Tongue (tissue), 2 donors: ENCODE measurements around the gene NDST3. TPM values are rescaled to one million over a fixed set of nuclear protein-coding genes. Genes with fewer than 3 reads are reported as not detected.
"Not testable (repeated sequence)": the region's sequence is repeated elsewhere in the genome, so short reads cannot be mapped to it uniquely, and the experiment has no call there.

Experiments
- DNase-seq: peaks from one replicate; pipeline ENCODE4 v3.0.0-alpha.2; 2015
- total RNA-seq: library from RNA; depleted of rRNA; stranded (reverse); fragments of >200 nt; gene quantifications from one replicate; pipeline ENCODE4 v1.2.3, GENCODE V29; 2014

NDST3 gene
- total RNA-seq, 1 donor from 2014 or later: not detected

- no peak for DNase-seq
Observed at GRCh38 chr4:118180776-118181175, 146.5 kb downstream of the NDST3 start.

- DNase-seq: no peak
Observed at GRCh38 chr4:118190903-118191302, 156.6 kb downstream of the NDST3 start.

DNA sequence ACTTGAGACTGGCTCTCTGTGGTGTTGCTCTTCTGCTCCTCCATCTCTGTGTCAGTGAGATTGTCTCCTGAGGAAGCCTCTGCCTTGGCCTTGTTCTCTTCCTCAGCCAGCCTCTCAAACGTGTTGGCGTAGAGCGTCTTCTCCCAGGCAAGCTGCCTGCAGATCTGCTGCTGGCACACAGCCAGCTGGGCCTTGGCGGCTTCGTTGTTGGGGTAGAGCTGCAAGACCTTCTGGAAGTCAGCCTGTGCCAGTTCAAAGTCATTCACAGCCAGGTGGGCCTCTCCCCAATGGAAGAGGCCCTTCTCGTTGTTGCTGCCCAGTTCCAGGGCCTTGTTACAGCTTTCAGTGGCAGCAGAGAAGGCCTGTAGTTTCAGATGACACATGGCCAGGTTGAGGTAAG, 159.1 kb downstream of the NDST3 start:
- DNase-seq: no peak

- DNase-seq: no peak
Observed at GRCh38 chr4:118206627-118207026, 172.3 kb downstream of the NDST3 start.

DNA sequence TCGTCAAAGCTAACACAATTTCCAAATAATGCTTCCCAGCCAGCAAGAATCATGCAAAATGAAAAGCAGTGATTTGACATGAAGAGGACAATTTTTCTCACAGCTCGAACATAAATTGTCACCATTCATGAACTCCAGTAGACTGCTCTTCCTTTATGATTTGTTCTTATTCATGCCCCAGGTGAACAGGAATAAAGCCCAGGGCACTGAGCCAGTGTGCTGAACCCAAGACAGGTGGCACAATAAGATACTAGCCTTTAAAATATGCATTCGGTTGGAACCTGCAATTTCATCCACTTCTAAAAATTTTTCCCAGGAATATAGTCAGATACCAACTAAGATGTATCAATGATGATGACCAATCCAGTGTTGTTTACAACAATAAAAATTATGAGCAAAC, 178.8 kb downstream of the NDST3 start:
- DNase-seq: no peak

- DNase-seq: no peak
Observed at GRCh38 chr4:118215826-118216225, 181.5 kb downstream of the NDST3 start.

- no peak for DNase-seq
Observed at GRCh38 chr4:118221227-118221800, 187.0 kb downstream of the NDST3 start.

DNA sequence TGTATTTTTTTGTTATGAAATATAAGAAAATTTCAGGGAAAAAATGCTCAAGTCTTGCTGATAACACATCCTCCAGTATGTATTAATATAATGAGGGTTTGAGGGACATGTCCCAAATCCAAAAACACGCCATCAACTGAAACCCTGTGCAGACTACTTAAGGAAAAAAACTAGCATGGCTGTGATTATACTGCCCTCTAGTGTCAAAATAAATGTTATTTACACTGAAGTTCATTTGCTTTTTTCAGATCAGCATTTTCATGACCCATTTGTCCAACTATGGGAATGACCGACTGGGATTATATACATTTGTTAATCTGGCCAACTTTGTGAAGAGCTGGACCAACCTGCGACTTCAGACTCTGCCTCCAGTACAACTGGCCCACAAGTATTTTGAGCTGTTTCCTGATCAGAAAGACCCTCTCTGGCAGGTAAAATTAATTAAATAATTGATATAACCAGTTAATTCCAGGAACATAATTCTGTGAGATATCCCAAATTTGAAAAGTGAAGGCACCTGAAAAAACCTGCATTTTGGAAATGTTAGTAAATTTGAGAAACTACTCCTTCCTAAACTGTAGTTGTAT, 190.1 kb downstream of the NDST3 start:
- DNase-seq: peak; percentile 75

DNA sequence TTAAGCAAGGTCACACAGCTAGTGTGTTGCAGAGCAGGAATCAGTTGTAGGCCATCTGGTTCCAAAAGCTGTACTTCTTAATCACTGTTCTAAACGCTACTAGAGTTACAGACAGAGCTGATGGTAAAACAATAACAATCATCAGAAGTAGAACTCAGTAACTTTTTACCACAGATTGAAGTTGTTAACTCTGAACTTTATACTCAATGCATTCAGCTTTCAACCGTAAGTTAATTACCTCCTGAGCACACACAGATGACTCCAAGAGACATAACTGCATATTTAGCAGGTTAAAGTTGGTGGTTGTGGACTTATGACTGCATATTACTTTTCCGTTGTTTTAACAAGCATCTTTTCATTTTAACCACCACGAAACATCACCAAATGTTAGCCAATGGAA, 191.2 kb downstream of the NDST3 start:
- peak; percentile 2 for DNase-seq

DNA sequence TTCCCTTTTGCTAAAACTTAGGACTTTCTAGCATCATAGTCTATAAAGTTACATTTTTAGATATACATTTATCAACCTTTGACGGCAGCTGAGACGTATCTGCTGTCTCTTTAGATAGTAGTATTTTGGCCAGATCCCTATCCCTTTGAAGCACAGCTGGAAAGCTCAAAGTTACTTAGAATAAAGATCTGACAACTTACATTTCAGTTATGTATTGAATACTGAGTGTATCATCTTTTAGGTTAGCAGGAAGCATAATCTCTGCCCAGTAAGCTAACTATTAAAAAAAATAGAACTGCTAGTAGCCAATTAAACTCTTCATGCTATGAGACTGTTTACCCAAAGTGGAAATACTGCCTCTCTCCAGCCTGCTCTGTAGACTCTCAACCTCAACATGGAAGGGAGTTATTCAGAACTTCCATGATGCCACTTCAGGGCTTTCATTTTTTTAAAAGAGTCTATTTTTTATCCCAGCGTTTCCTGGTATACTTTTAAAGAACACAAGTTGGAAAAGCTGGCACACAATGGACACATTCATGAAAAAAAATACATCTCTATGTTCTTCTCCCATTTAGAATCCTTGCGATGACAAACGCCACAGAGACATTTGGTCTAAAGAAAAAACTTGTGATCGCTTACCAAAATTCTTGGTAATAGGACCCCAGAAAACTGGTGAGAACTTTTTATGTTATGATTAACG, 192.2 kb downstream of the NDST3 start:
- DNase-seq: no peak

DNA sequence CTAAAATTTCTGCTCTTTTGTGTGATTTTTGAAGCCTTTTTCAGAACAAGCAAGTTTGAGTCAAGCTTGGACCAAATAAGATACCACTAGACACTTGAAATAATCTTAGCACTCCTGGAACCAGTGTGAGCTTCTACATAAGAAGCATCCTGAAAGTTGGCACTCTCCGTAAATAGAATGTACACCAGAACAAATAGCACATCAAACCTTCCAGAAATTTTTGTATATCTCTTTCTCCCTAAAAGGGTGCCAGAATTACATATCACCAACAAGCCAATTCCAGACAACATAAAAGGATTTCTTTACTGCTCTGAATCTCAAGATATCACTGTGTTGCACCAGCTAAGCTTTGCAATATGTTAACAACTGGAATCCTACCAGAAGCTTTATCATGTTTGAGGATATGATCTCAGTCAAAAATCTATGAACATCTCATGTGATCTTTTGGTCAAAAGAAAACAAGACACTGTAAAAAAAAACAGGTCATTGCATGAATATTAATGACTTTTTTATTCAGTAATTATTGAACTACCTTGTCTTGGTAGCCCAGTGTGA, 201.4 kb downstream of the NDST3 start:
- DNase-seq: no peak

- DNase-seq: no peak
Observed at GRCh38 chr4:118237531-118237930, 203.2 kb downstream of the NDST3 start.

DNA sequence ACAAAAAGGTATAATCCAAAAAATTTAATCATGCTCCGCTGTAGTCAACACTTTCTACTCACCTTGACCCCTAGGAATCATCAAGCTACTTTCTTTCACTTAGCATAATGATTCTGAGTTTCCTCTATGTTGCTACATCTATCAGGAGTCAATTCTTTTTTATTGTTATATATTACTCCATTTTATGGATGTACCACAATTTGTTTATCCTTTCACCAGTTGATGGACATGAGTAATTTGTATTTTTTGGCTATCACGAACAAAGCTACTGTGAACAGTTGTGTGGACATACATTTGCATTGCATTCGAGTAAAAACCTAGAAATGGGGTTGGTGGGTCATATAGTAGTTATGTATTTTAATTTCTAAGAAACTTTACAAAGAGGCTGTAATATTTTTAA, 215.6 kb downstream of the NDST3 start:
- DNase-seq: no peak

- no peak for DNase-seq
Observed at GRCh38 chr4:118254368-118254767, 220.1 kb downstream of the NDST3 start.

DNA sequence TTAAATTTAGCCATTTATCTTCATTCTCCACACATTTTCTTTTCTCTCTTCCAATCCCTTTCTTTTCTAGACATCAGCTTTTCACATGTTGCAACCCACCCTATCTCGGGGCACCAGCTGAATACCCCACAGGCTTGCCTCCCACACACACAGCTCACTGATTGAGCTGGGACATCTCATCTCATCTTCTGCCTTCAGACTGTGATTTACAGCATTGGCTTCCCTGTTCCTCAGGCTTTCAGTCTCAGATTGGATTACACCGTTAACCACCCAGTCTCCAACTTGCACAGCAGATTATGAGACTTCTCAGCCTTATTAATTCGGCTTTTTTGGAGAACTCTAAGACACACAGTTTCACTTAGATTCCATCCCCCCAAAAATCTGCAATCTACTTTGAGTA, 224.8 kb downstream of the NDST3 start:
- DNase-seq: no peak

DNA sequence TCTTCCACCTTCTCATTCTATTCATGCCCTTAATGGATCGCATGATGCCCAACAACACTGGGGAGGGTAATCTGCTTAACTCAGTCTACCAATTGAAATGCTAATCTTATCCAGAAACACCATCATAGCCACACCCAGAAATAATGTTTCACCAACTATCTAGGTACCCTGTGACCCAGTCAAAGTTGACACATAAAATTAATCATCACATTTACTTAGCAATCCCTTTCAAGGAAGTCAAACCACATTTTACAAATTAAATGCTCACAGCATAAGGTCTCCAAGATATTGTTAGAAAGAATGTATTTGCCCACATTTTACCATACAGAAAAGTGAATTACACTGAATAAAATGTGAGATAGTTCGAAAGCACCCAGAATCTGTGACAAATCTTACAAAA, 226.0 kb downstream of the NDST3 start:
- DNase-seq: no peak

GRCh38 chr4:118264096-118264495, 229.8 kb downstream of the NDST3 start:
- no peak for DNase-seq

- DNase-seq: peak; percentile 58
Observed at GRCh38 chr4:118265312-118266144, 231.2 kb downstream of the NDST3 start.

GRCh38 chr4:118266145-118266496, 231.8 kb downstream of the NDST3 start:
- DNase-seq: not testable (repeated sequence)

- no peak for DNase-seq
Observed at GRCh38 chr4:118268780-118269179, 234.5 kb downstream of the NDST3 start.

- peak; percentile 68 for DNase-seq
Observed at GRCh38 chr4:118270492-118270891, 236.2 kb downstream of the NDST3 start.

- no peak for DNase-seq
Observed at GRCh38 chr4:118271788-118272187, 237.5 kb downstream of the NDST3 start.

DNA sequence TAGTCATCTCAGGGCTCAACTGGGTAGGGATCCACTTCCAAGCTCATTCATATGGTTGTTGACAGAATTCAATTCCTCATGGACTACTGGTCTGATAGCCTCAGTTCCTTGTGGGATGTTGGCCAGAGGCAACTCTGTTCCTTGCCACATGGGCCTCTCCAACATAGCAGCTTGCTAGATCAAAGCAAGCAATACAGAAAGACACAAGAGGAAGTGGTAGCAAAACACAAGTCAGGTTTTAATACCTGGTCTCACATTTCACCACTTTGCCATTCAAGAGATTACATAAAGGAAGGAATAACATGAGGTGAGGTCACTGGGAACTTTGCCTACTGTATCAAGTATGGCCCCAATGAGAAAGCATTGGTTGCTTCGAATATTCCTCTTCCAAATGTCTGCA, 239.4 kb downstream of the NDST3 start:
- DNase-seq: no peak
